Medulla oblongata (tissue), 1 donor: ENCODE measurements around the gene FAM163B.

Experiments
- DNase-seq: peaks from one replicate; pipeline ENCODE4 v3.0.0-alpha.2; 2015; ENCODE audit errors: extremely low spot score

Gene FAM163B

GRCh38 chr9:133616643-133617405, 7.6 kb upstream of the FAM163B start:
- DNase-seq = no peak

GRCh38 chr9:133615606-133616188, 6.5 kb upstream of the FAM163B start:
- no peak for DNase-seq

GRCh38 chr9:133615186-133615585, 6.0 kb upstream of the FAM163B start:
- DNase-seq = no peak

- no peak for DNase-seq
Observed at GRCh38 chr9:133614678-133615077, 5.5 kb upstream of the FAM163B start.

GRCh38 chr9:133614056-133614455, 4.9 kb upstream of the FAM163B start:
- no peak for DNase-seq

- DNase-seq = no peak
Observed at GRCh38 chr9:133613432-133613831, 4.2 kb upstream of the FAM163B start.

- DNase-seq = no peak
Observed at GRCh38 chr9:133612816-133613215, 3.6 kb upstream of the FAM163B start.

- DNase-seq = no peak
Observed at GRCh38 chr9:133612051-133612450, 2.9 kb upstream of the FAM163B start.

GRCh38 chr9:133610845-133611244, 1.7 kb upstream of the FAM163B start:
- DNase-seq = no peak

GRCh38 chr9:133608889-133609288, 300 bp downstream of the FAM163B start:
- DNase-seq = no peak

- no peak for DNase-seq
Observed at GRCh38 chr9:133608382-133608781, 807 bp downstream of the FAM163B start.

GRCh38 chr9:133607976-133608375, 1.2 kb downstream of the FAM163B start:
- DNase-seq = no peak

GRCh38 chr9:133607381-133607780, 1.8 kb downstream of the FAM163B start:
- DNase-seq = no peak

- no peak for DNase-seq
Observed at GRCh38 chr9:133606708-133607025, 2.5 kb downstream of the FAM163B start.

GRCh38 chr9:133605856-133606707, 3.1 kb downstream of the FAM163B start:
- no peak for DNase-seq

GRCh38 chr9:133605446-133605845, 3.7 kb downstream of the FAM163B start:
- no peak for DNase-seq

- no peak for DNase-seq
Observed at GRCh38 chr9:133604856-133605255, 4.3 kb downstream of the FAM163B start.

- no peak for DNase-seq
Observed at GRCh38 chr9:133604214-133604613, 5.0 kb downstream of the FAM163B start.

- no peak for DNase-seq
Observed at GRCh38 chr9:133603135-133603927, 5.9 kb downstream of the FAM163B start.

GRCh38 chr9:133602277-133602676, 6.9 kb downstream of the FAM163B start:
- no peak for DNase-seq

GRCh38 chr9:133601746-133602145, 7.4 kb downstream of the FAM163B start:
- DNase-seq = no peak

GRCh38 chr9:133600739-133601138, 8.4 kb downstream of the FAM163B start:
- no peak for DNase-seq
